ENCODE measurements around the gene FLT1.

The FLT1 gene

GRCh38 chr13:28457521-28457920 lies 37.4 kb downstream of the FLT1 start:
- no peak for DNase-seq (ENCODE audit: low spot score)

GRCh38 chr13:28455580-28456194 lies 39.2 kb downstream of the FLT1 start:
- DNase-seq (ENCODE audit: low spot score): no peak

- no peak for DNase-seq (ENCODE audit: low spot score)
These were observed 42.2 kb downstream of the FLT1 start for GRCh38 chr13:28452755-28453154.

GRCh38 chr13:28451482-28452217 lies 43.3 kb downstream of the FLT1 start:
- DNase-seq (ENCODE audit: low spot score): no peak

- no peak for DNase-seq (ENCODE audit: low spot score)
These were observed 44.8 kb downstream of the FLT1 start for GRCh38 chr13:28449826-28450773.

- DNase-seq (ENCODE audit: low spot score): no peak
These were observed 46.1 kb downstream of the FLT1 start for GRCh38 chr13:28448651-28449358.

- no peak for DNase-seq (ENCODE audit: low spot score)
These were observed 46.9 kb downstream of the FLT1 start for GRCh38 chr13:28447989-28448388.

GRCh38 chr13:28447206-28447605 lies 47.7 kb downstream of the FLT1 start:
- no peak for DNase-seq (ENCODE audit: low spot score)

- no peak for DNase-seq (ENCODE audit: low spot score)
These were observed 52.1 kb downstream of the FLT1 start for GRCh38 chr13:28442839-28443238.

- DNase-seq (ENCODE audit: low spot score): no peak
These were observed 53.4 kb downstream of the FLT1 start for GRCh38 chr13:28441529-28441928.

- DNase-seq (ENCODE audit: low spot score): no peak
These were observed 54.0 kb downstream of the FLT1 start for GRCh38 chr13:28440774-28441504.

GRCh38 chr13:28438598-28439334 lies 56.2 kb downstream of the FLT1 start:
- DNase-seq (ENCODE audit: low spot score): no peak

- DNase-seq (ENCODE audit: low spot score): no peak
These were observed 56.9 kb downstream of the FLT1 start for GRCh38 chr13:28438067-28438466.

GRCh38 chr13:28435917-28436316 lies 59.0 kb downstream of the FLT1 start:
- no peak for DNase-seq (ENCODE audit: low spot score)

GRCh38 chr13:28434926-28435325 lies 60.0 kb downstream of the FLT1 start:
- DNase-seq (ENCODE audit: low spot score): no peak

- no peak for DNase-seq (ENCODE audit: low spot score)
These were observed 61.9 kb downstream of the FLT1 start for GRCh38 chr13:28432816-28433560.

GRCh38 chr13:28429685-28430290 lies 65.1 kb downstream of the FLT1 start:
- no peak for DNase-seq (ENCODE audit: low spot score)

- no peak for DNase-seq (ENCODE audit: low spot score)
These were observed 65.8 kb downstream of the FLT1 start for GRCh38 chr13:28429096-28429495.

- no peak for DNase-seq (ENCODE audit: low spot score)
These were observed 68.5 kb downstream of the FLT1 start for GRCh38 chr13:28426381-28426780.

GRCh38 chr13:28425793-28426192 lies 69.1 kb downstream of the FLT1 start:
- no peak for DNase-seq (ENCODE audit: low spot score)

Measured in D341Med (cell line).